T-helper 2 cell (primary cell): ENCODE measurements around the gene DLEU7.
A peak's percentile ranks its signal among the peaks of the same experiment; 100 is the strongest.

Experiments used
- DNase-seq, 5 experiments: peaks; one replicate each; pipeline versions ENCODE4 v3.0.0 to v3.0.0-alpha.2; 2012 to 2022

The DLEU7 gene

GRCh38 chr13:50842251-50842989, 1.1 kb downstream of the DLEU7 start:
- DNase-seq, result no peak

GRCh38 chr13:50841786-50842185, 1.7 kb downstream of the DLEU7 start:
- no peak for DNase-seq

- no peak for DNase-seq
Observed at GRCh38 chr13:50840284-50840683, 3.2 kb downstream of the DLEU7 start.

- DNase-seq, result no peak
Observed at GRCh38 chr13:50839828-50840227, 3.7 kb downstream of the DLEU7 start.

GRCh38 chr13:50838701-50839100, 4.8 kb downstream of the DLEU7 start:
- DNase-seq, result no peak

DNA sequence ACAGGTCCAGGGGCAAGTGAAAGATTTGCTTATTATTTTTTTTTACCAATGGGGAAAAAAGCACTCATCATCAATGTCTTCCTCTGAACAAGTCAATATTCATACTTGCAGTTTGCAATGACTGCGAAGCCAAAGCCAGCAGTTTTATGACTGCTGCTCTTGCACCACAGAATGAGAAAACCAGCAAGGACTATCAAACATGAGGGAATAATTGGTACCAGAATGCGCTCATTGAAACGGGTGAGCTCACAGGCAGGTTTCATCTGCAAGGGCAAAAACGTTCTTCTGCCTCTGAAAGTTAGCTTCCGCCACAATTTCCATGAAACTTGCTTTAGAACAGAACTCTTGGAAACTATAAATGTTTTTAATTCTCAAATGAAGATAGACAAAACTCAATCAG, 5.5 kb downstream of the DLEU7 start:
- DNase-seq, result no peak

- DNase-seq, result peak in 1 of 5 experiments; percentile 64
Observed at GRCh38 chr13:50831512-50831911, 12.0 kb downstream of the DLEU7 start.

DNA sequence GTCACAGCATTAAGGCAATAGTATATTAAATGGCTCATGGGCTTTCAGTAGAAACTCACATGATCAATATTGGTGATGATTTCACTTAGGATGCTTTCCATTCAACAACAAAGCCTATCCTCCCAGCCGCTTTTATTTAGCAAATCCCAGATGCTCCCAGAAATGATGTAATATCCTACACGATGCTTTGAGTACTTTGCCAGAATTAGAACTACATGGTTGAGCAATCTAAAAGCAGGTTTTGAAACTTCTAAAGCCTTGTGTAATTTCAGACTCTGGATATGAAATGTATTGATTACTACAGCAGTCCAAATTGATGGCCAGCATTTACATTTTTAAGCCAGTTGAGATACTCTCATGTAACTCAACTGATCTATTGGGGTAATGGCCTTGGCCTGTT, 13.6 kb downstream of the DLEU7 start:
- no peak for DNase-seq

- DNase-seq, result no peak
Observed at GRCh38 chr13:50829226-50829625, 14.3 kb downstream of the DLEU7 start.

DNA sequence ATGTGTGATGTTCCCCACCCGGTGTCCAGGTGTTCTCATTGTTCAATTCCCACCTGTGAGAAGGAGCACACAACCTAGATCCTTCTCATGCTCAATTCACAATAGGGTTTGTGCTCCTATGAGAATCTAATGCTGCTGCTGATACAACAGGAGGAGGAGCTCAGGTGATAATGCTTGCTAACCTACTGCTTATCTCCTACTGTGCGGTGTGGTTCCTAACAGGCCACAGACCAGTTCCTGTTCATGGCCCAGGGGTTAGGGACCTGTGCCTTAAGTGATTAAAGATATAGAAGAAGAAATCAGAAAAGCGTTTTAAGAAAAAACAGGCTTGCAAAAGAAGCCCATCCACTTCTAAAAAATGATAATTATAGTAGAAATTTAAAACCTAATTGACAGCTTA, 17.5 kb downstream of the DLEU7 start:
- peak in 1 of 5 experiments; percentile 48 for DNase-seq

DNA sequence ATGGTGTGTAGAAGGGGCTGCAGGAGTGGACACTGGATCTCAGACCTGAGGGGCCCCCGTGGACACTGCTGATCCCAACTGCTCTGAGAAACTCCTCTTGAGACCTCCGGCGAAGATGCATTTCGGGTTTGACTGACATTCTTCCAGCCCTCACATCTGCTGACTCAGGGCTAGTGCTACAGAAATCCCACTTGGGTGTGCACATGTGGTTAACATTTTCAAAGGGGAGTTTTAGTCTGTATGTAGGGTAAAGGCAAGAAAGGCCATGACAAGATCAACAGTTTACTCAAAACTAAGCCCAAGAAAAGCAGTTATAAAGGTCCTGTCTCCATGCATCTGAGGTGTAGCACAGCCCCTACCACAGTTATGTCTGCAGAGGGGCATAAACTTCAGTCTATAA, 31.2 kb downstream of the DLEU7 start:
- no peak for DNase-seq

DNA sequence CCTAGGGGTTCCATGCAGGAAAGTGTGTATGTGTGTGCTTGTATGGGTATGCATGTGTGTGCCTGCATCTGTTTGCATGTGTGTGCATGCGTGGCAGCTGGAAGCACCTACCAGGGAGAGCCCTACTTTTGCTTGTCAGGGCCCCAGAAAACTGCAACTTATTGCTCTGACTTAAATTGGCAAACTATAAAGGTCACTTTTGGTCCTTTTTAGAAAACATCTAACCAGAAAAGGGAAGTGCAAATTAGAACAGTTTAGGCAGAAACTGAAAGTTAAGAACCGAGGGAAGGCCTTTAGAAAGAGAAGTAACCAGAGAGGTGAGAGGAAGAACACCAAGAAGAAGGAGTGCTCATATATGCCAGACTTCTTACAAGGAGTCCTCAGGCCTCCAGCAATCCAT, 32.5 kb downstream of the DLEU7 start:
- no peak for DNase-seq

GRCh38 chr13:50810468-50810867, 33.0 kb downstream of the DLEU7 start:
- no peak for DNase-seq

DNA sequence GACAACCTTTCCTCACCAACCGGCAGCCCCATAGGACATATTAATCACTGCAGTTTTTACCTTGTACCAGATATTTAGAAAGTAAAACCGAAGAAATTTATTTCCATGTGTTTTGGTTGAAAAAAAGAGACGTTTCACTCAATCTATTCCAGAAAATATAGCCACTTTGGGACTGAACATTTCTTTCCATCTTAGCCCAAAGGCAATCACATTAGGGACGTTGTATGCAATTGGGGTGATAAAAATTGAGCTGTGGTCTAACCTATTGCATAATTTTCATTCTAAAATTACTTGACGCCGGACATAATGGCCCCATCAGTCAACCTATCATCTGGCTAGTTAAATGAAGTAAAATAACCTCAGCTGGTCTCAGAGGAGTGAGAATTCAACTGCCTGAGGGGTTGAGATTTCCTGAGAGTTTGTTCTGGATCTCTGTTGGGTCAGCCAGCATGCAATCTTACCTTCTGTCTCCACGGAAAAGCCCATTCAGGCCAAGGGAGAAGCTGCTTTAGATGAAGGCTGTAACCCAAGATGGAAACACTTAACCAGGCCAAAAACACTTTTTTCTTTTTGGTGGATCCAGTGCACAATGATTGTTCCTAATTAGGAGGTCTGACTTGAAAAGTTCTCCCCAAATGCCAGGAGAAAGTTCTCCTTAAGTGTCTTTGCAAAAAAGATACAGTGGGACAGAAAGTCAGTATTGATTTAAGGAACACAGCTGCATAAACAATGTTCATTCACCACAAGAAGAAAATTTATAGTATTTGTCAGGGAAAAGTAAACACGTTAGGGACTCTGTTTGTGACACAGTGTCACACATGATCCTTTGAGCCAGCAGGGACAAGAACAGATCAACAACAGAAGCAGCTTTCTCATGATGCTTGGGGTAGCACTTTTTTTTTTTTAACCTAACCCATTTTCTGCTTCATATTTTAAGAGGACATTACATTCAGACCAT, 34.1 kb downstream of the DLEU7 start:
- DNase-seq, result no peak

GRCh38 chr13:50805805-50806204, 37.7 kb downstream of the DLEU7 start:
- peak in 1 of 5 experiments; percentile 34 for DNase-seq

DNA sequence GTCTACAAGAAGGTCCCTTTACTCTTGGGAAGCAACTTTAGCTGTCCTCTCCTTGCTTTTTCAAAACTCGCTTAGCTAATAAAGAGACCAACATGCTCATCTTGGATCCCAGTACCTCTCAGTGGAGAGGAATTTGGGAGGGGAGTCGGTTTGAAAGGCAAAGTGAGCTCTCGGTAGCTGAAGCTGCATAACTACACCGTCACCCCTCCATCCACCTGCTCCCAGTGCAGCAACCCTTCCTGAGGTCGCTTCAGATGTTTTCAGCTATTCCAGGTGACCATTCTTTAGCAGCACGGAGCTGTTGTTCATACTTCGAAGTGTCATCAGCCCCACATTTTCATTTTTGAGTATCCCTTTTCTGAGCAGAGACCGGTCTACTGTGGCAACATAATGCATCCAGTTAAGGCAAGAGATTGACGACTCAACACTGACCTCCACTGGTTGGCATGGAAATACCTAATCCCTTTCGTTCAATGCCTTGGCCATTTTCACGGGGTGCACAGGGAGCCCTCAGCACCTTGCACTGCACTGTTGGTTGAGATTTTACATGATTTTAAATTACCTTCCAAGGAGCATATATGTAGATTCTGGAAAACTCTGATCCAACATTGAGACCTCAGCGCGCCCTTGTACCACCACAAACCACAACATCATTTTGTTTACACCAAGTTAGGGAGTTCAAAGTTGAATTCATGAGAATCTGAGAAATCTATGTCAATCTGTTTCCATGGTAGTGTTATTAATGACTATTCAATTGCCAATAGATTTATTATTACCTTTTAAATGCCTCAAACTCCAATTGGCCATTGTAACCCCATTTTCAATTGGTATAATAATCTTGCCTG, 42.2 kb downstream of the DLEU7 start:
- peak in 4 of 5 experiments; percentile 24 to 83 (median 31) for DNase-seq

DNA sequence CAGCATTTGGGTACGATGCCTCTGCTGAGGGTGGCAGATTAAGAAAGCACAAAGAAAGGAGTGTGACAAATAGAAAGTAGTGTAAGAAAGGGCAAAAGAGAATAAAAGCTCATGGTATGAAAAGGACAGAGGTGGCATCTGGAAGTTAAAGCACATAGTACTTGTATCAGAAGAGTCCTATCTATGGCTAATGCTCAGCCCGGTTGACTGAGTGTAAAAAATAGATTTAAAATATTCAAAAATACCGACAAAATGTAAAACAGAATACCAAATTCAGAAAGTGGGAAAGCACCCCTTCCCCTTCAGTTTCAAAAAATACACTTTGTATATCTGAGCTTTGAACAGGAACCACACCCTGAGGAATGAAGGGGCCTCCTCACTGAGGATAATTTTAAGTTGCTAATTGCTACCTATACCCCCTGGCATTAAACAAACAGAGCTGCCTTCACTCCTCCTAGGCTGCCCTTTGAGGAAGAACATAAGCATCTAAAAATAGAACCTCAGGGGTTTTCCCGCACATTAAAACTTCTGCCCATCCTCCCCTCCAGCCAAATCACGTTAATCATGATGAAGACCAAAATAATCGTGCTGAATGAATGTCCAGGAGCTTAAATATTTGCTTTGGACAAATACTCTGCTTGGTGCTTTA, 43.3 kb downstream of the DLEU7 start:
- no peak for DNase-seq

- no peak for DNase-seq
Observed at GRCh38 chr13:50798923-50799322, 44.6 kb downstream of the DLEU7 start.

DNA sequence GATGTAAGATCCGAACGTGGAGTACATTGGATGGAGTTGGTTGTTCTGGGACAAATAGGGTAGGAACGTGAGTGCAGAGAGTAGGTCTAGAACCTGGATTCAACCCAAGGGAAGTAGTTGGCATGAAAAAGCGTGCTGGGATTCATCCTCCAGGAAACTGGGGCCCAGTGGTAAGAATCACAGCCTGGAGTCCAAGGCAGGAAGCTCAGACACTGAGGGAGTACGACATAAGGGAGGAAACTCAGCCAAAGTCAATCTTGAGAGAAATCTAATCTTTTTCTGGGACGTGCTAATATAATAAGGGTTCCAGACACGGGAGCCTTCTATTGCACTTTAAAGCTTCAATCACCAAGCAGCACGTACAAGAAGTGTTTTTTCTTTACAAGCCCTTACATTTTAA, 46.4 kb downstream of the DLEU7 start:
- no peak for DNase-seq

DNA sequence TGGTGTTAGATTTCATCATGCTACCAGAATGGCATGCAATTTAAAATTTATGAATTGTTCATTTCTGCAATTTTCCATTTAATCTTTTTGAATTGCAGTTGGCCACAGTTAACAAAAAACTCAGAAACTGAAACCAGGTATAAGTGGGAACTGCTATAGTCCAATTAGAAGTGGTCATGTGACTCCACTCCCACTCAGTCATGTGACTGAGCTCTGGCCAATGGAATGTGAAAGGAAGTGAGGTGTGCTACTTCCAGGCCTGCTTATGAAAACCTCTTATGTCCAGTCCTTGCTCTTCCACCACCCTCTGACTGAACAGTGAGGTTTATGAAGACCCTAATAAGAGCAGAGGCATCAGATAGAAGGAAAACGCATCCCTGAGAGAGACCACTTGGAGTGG, 47.0 kb downstream of the DLEU7 start:
- no peak for DNase-seq

DNA sequence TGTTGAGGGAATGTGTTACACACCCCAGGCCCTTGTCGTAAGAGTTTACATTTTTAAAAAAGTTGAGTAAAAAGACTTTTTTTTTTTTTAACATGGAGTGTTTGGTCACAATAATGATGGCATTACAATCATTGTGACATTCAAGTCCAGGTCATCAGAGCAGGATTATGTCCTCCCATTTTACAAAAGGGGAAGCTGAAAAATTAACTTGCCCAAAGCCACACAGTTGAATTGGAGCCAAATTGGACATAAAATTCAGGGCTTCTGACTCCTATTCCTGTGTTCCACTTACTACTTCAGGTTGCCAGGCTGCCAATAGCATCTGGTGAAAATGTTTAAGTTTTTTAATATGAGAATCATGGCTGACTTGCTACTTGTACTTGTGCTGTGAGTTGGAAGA, 49.3 kb downstream of the DLEU7 start:
- no peak for DNase-seq

- no peak for DNase-seq
Observed at GRCh38 chr13:50793026-50793425, 50.5 kb downstream of the DLEU7 start.
